ENCODE results near the gene RBM28. TPM values are rescaled to one million over a fixed set of nuclear protein-coding genes. Genes with fewer than 3 reads are reported as not detected.
"Not testable (repeated sequence)": the region's sequence is repeated elsewhere in the genome, so short reads cannot be mapped to it uniquely, and the experiment has no call there.

Gene RBM28
- total RNA-seq, 1 experiment from 2014 or later = 70.0 TPM

DNA sequence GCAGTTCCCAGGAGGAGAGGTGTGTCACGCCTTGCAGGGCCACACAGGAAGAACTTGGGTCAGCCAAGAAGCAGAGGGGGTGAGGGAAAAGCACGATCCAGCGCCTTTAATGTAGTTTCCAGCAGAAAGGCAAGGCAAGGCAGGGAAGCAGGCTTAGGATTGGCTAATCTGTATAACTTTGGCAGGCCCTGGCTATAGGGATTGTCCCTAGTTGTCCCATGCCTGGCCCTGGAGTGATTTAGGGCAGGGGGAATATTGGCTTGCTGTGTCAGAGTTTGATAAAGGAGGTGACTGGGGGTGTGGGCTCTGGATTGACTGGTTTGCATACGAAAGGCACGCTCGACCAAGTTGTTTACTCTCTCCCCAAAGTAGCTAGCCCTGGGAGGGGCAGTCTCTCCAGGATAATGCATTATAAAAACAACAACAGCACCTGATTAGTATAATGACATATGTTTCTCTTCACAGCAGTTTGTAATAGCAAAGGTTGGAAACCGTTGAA, 44.5 kb downstream of the RBM28 start:
- peaks cover 3 to 10% (median 5%) of the 10 kb centered on the region in 3 experiments; a peak in 5 of 7 replicates for H3K36me3 Mint-ChIP-seq (ENCODE audit: insufficient read depth in 1 of 3, low read depth in 3 of 3)
- Histone ChIP-seq H2BK5ac (ENCODE audit: insufficient read length, low read length) (peak overlapping the region; percentile 77), H2BK15ac (ENCODE audit: low read depth, low read length) (no peak overlapping the region), H2BK12ac (ENCODE audit: insufficient read length, low read depth, low read length) (no peak overlapping the region), H4K20me1 (ENCODE audit: control insufficient read depth, insufficient read depth, insufficient read length) (no peaks in the 10 kb centered on the region), H3K79me2 (ENCODE audit: insufficient read depth, low read length) (no peaks in the 10 kb centered on the region), H3K4ac (ENCODE audit: low read depth, low read length) (no peak overlapping the region), H3K27ac (ENCODE audit: insufficient read length, low read depth, low read length) (peak overlapping the region; percentile 86), H3K79me1 (ENCODE audit: insufficient read depth, low read depth, low read length, poor library complexity, severe bottlenecking) (no peaks in the 10 kb centered on the region), H3T11ph (ENCODE audit: low read length) (no peak overlapping the region), H3K23ac (ENCODE audit: insufficient read length, low read depth, low read length) (no peak overlapping the region), H3K9ac (ENCODE audit: extremely low read depth, insufficient read length, low read length) (peak overlapping the region; percentile 6), H3K14ac (ENCODE audit: insufficient read depth, low read length) (no peak overlapping the region), H3K23me2 (ENCODE audit: insufficient read length, low read depth, low read length, poor library complexity, severe bottlenecking) (no peaks in the 10 kb centered on the region), H3K4me1 (ENCODE audit: insufficient read depth, low read length) (peaks cover 11% of the 10 kb centered on the region; the same call in 1 of the 2 replicates), H3K4me2 (ENCODE audit: insufficient read depth, insufficient read length, low read length) (peak overlapping the region; percentile 45), H3K56ac (ENCODE audit: insufficient read length, low read depth, low read length) (no peak overlapping the region), H4K5ac (ENCODE audit: insufficient read length, low read depth, low read length) (no peak overlapping the region), H2BK120ac (ENCODE audit: low read depth, low read length, poor library complexity, severe bottlenecking) (no peak overlapping the region), H3K27me3 (ENCODE audit: insufficient read depth, low read length) (no peaks in the 10 kb centered on the region), H3K18ac (ENCODE audit: insufficient read length, low read depth, low read length) (no peak overlapping the region), H2BK20ac (ENCODE audit: low read depth, low read length, poor library complexity, severe bottlenecking) (no peak overlapping the region), H4K8ac (replicated peaks; ENCODE audit: insufficient read length, low read depth, low read length) (no peak overlapping the region), H2AFZ (ENCODE audit: low read length) (no peak overlapping the region), H3K9me3 (ENCODE audit: control insufficient read depth, low read depth, low read length) (no peaks in the 10 kb centered on the region), H2AK5ac (ENCODE audit: insufficient read length, low read length) (no peak overlapping the region), H4K91ac (ENCODE audit: insufficient read length, low read depth, low read length) (no peak overlapping the region)
- peak overlapping the region; percentile 21 to 53; a peak in 4 of 5 replicates for H3K4me3 Mint-ChIP-seq
- H3K27me3 Mint-ChIP-seq (ENCODE audit: low read depth) = no peaks in the 10 kb centered on the region
- WGBS (ENCODE audit: extremely low coverage, insufficient read length, low lambda C conversion rate) = no CpG with 5 or more reads among the region's 7 CpGs
- peaks cover 0 to 2% of the 10 kb centered on the region in 2 experiments; a peak in 2 of 5 replicates for H3K9me3 Mint-ChIP-seq
- peaks cover 34 to 38% of the 10 kb centered on the region in 2 experiments for H3K4me1 Mint-ChIP-seq
- H3K27ac Mint-ChIP-seq = peak overlapping the region; percentile 82 to 96 (median 95)
- DNase-seq = peak; percentile 58
- TF ChIP-seq, protein P1, sequence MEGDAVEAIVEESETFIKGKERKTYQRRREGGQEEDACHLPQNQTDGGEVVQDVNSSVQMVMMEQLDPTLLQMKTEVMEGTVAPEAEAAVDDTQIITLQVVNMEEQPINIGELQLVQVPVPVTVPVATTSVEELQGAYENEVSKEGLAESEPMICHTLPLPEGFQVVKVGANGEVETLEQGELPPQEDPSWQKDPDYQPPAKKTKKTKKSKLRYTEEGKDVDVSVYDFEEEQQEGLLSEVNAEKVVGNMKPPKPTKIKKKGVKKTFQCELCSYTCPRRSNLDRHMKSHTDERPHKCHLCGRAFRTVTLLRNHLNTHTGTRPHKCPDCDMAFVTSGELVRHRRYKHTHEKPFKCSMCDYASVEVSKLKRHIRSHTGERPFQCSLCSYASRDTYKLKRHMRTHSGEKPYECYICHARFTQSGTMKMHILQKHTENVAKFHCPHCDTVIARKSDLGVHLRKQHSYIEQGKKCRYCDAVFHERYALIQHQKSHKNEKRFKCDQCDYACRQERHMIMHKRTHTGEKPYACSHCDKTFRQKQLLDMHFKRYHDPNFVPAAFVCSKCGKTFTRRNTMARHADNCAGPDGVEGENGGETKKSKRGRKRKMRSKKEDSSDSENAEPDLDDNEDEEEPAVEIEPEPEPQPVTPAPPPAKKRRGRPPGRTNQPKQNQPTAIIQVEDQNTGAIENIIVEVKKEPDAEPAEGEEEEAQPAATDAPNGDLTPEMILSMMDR (conservative IDR thresholded peaks at IDR 0.05) = no peak

DNA sequence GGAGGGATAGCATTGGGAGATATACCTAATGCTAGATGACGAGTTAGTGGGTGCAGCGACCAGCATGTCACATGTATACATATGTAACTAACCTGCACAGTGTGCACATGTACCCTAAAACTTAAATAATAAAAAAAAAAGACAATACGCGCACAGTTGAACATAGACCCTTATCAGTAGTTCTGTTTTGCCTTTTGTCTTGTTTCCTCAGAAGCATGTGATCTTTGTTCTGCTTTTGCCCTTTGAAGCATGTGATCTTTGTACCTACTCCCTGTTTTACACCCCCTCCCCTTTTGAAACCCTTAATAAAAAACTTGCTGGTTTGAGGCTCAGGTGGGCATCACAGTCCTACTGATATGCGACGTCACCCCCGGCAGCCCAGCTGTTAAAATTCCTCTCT, 45.7 kb downstream of the RBM28 start:
- H3K23me2 ChIP-seq (ENCODE audit: insufficient read length, low read depth, low read length, poor library complexity, severe bottlenecking); H3K9ac ChIP-seq (ENCODE audit: extremely low read depth, insufficient read length, low read length); H2AK5ac ChIP-seq (ENCODE audit: insufficient read length, low read length); H3K27me3 ChIP-seq (ENCODE audit: insufficient read depth, low read length); H3K36me3 Mint-ChIP-seq (ENCODE audit: insufficient read depth in 1 of 3, low read depth in 3 of 3); H3K18ac ChIP-seq (ENCODE audit: insufficient read length, low read depth, low read length); H3K4me2 ChIP-seq (ENCODE audit: insufficient read depth, insufficient read length, low read length); H3T11ph ChIP-seq (ENCODE audit: low read length); H3K79me2 ChIP-seq (ENCODE audit: insufficient read depth, low read length); DNase-seq; H2BK20ac ChIP-seq (ENCODE audit: low read depth, low read length, poor library complexity, severe bottlenecking); H2BK15ac ChIP-seq (ENCODE audit: low read depth, low read length); H3K14ac ChIP-seq (ENCODE audit: insufficient read depth, low read length); H3K27ac ChIP-seq (ENCODE audit: insufficient read length, low read depth, low read length); H4K8ac ChIP-seq (replicated peaks; ENCODE audit: insufficient read length, low read depth, low read length); H4K91ac ChIP-seq (ENCODE audit: insufficient read length, low read depth, low read length); H4K5ac ChIP-seq (ENCODE audit: insufficient read length, low read depth, low read length); H3K27me3 Mint-ChIP-seq (ENCODE audit: low read depth); H4K20me1 ChIP-seq (ENCODE audit: control insufficient read depth, insufficient read depth, insufficient read length); H3K9me3 Mint-ChIP-seq; H2BK120ac ChIP-seq (ENCODE audit: low read depth, low read length, poor library complexity, severe bottlenecking); H2BK12ac ChIP-seq (ENCODE audit: insufficient read length, low read depth, low read length); H2BK5ac ChIP-seq (ENCODE audit: insufficient read length, low read length); H3K23ac ChIP-seq (ENCODE audit: insufficient read length, low read depth, low read length); H3K9me3 ChIP-seq (ENCODE audit: control insufficient read depth, low read depth, low read length); H3K79me1 ChIP-seq (ENCODE audit: insufficient read depth, low read depth, low read length, poor library complexity, severe bottlenecking); H2AFZ ChIP-seq (ENCODE audit: low read length); H3K4ac ChIP-seq (ENCODE audit: low read depth, low read length); H3K56ac ChIP-seq (ENCODE audit: insufficient read length, low read depth, low read length): not testable (repeated sequence)
- WGBS (ENCODE audit: extremely low coverage, insufficient read length, low lambda C conversion rate) = no CpG with 5 or more reads among the region's 7 CpGs
- Mint-ChIP-seq H3K4me1 (peaks cover 34 to 38% of the 10 kb centered on the region in 2 experiments), H3K27ac (peak overlapping the region; percentile 66 to 95 (median 83); a peak in 5 of 7 replicates), H3K4me3 (peak overlapping the region in 1 of 2 experiments; percentile 50; a peak in 2 of 5 replicates)
- H3K4me1 ChIP-seq (ENCODE audit: insufficient read depth, low read length) = peaks cover 11% of the 10 kb centered on the region; the same call in 1 of the 2 replicates
